CD4-positive, alpha-beta memory T cell (primary cell): ENCODE data around the gene MAGI2. TPM values are rescaled to one million over a fixed set of nuclear protein-coding genes. Genes with fewer than 3 reads are reported as not detected.

ENCODE experiments used
- CTCF ChIA-PET: fragments of 350-600 bp; sonication (Branson Sonifier 250); formaldehyde crosslinking; loops from one replicate; lab custom pipeline; 2021; ENCODE audit warnings: inconsistent platforms; ENCODE audit not compliant: partially characterized antibody; lab: Charles Lee
- POLR2A ChIA-PET: fragments of 350-600 bp; sonication (Branson Sonifier 250); formaldehyde crosslinking; loops from one replicate; lab custom pipeline; 2021; ENCODE audit not compliant: partially characterized antibody; lab: Charles Lee
- DNase-seq, 5 donors: peaks; one replicate each; pipeline versions ENCODE4 v3.0.0 to v3.0.0-alpha.2; 2020 to 2022; ENCODE audit warnings: mixed read lengths in 1 of 5
- H3K27ac ChIP-seq: one replicate; pipeline ENCODE4 v1.7.0; 2013; ENCODE audit warnings: low read depth, low read length
- H3K27me3 ChIP-seq: 2 replicates; pipeline ENCODE4 v1.7.0; 2013; ENCODE audit warnings: mild to moderate bottlenecking, low read length, moderate library complexity; ENCODE audit not compliant: insufficient read depth
- H3K36me3 ChIP-seq: 2 replicates; pipeline ENCODE4 v1.7.0; 2013; ENCODE audit warnings: mild to moderate bottlenecking, low read length, moderate library complexity; ENCODE audit not compliant: insufficient read depth
- H3K4me1 ChIP-seq: 2 replicates; pipeline ENCODE4 v1.7.0; 2013; ENCODE audit warnings: mild to moderate bottlenecking, low read length, moderate library complexity; ENCODE audit not compliant: insufficient read depth
- H3K4me3 ChIP-seq, 2 donors: one replicate each; pipeline ENCODE4 v1.7.0; 2013; ENCODE audit warnings: low read length in 2 of 2, mild to moderate bottlenecking in 1 of 2
- H3K9me3 ChIP-seq, 2 donors: one replicate each; pipeline ENCODE4 v1.7.0; 2013; ENCODE audit warnings: low read length in 2 of 2, control low read depth in 1 of 2; ENCODE audit not compliant: control insufficient read depth in 1 of 2
- H3K27ac Mint-ChIP-seq, 7 donors: one replicate each; pipeline ENCODE4 v1.8.0; 2020 to 2021; ENCODE audit warnings: mixed read lengths in 7 of 7, mild to moderate bottlenecking in 6 of 7, inconsistent platforms in 3 of 7, moderate library complexity in 3 of 7
- H3K27me3 Mint-ChIP-seq, 2 donors: one replicate each; pipeline ENCODE4 v1.8.0; 2020 to 2021; ENCODE audit warnings: mixed read lengths in 2 of 2
- H3K36me3 Mint-ChIP-seq, 2 donors: one replicate each; pipeline ENCODE4 v1.8.0; 2020 to 2021; ENCODE audit warnings: mixed read lengths in 2 of 2, inconsistent platforms in 1 of 2, mild to moderate bottlenecking in 1 of 2
- H3K4me1 Mint-ChIP-seq, 4 donors: one replicate each; pipeline ENCODE4 v1.8.0; 2020 to 2021; ENCODE audit warnings: mixed read lengths in 4 of 4, mild to moderate bottlenecking in 1 of 4
- H3K4me3 Mint-ChIP-seq, 8 donors: one replicate each; pipeline ENCODE4 v1.8.0; 2020 to 2021; ENCODE audit warnings: mixed read lengths in 8 of 8, mild to moderate bottlenecking in 7 of 8, moderate library complexity in 6 of 8, inconsistent platforms in 3 of 8
- H3K9me3 Mint-ChIP-seq, 8 donors: one replicate each; pipeline ENCODE4 v1.8.0; 2020 to 2021; ENCODE audit warnings: mixed read lengths in 8 of 8, mild to moderate bottlenecking in 5 of 8, inconsistent platforms in 3 of 8, moderate library complexity in 1 of 8
- intact Hi-C: fragments of 100-400 bp; cut with micrococcal nuclease; formaldehyde crosslinking; loops from one replicate; pipeline ENCODE4 v1.15.1; 2023
- polyA plus RNA-seq, 2 donors: library from polyadenylated mRNA; unstranded; fragments of 300-500 nt; fragmentation: Illumina TruSeq; gene quantifications; one replicate each; pipeline ENCODE4 v1.2.3, GENCODE V29; 2021
- total RNA-seq, 2 experiments: library from RNA; stranded (reverse); gene quantifications; one replicate each; pipeline ENCODE4 v1.2.3, GENCODE V29; 2021

MAGI2 gene
- total and polyA plus RNA-seq, 4 experiments from 2014 or later = 0.23 to 0.25 TPM; not detected in 2

- CTCF ChIA-PET = no interaction called here
- no peak overlapping the region for H3K4me3 ChIP-seq
- Mint-ChIP-seq H3K9me3 (peaks cover 0 to 6% (median 0%) of the 10 kb centered on the region in 8 donors), H3K4me1 (no peaks in the 10 kb centered on the region), H3K36me3 (no peaks in the 10 kb centered on the region), H3K27me3 (peaks cover 0 to 2% of the 10 kb centered on the region in 2 donors), H3K4me3 (no peak overlapping the region), H3K27ac (no peak overlapping the region)
- H3K36me3 ChIP-seq = no peaks in the 10 kb centered on the region
- no peaks in the 10 kb centered on the region for H3K4me1 ChIP-seq
- no peak for DNase-seq
- H3K27ac ChIP-seq = no peak overlapping the region
- POLR2A ChIA-PET = no interaction called here
- no peaks in the 10 kb centered on the region for H3K27me3 ChIP-seq
- intact Hi-C loops = no loop called here
- no peaks in the 10 kb centered on the region for H3K9me3 ChIP-seq
Observed at GRCh38 chr7:78407031-78407430, 1046.4 kb downstream of the MAGI2 start.

- H3K9me3 ChIP-seq = no peaks in the 10 kb centered on the region
- H3K4me3 ChIP-seq = no peak overlapping the region
- no peak for DNase-seq
- intact Hi-C loops = no loop called here
- Mint-ChIP-seq H3K4me1 (no peaks in the 10 kb centered on the region), H3K36me3 (no peaks in the 10 kb centered on the region), H3K27me3 (peaks cover 0 to 2% of the 10 kb centered on the region in 2 donors), H3K4me3 (no peak overlapping the region), H3K9me3 (peaks cover 0 to 6% (median 0%) of the 10 kb centered on the region in 8 donors), H3K27ac (no peak overlapping the region)
- no peak overlapping the region for H3K27ac ChIP-seq
- ChIA-PET CTCF (interaction anchor here (1.7 kb wide), 1 partner anchor 10 kb away, joined by 6 read pairs; no protein-coding TSS in a partner anchor), POLR2A (no interaction called here)
- no peaks in the 10 kb centered on the region for H3K36me3 ChIP-seq
- no peaks in the 10 kb centered on the region for H3K4me1 ChIP-seq
- H3K27me3 ChIP-seq = no peaks in the 10 kb centered on the region
Observed at GRCh38 chr7:78406531-78406930, 1046.9 kb downstream of the MAGI2 start.

GRCh38 chr7:78402096-78402495 lies 1051.4 kb downstream of the MAGI2 start:
- H3K27me3 Mint-ChIP-seq = no peaks in the 10 kb centered on the region
- ChIA-PET CTCF (no interaction called here), POLR2A (no interaction called here)
- no peaks in the 10 kb centered on the region for H3K9me3 ChIP-seq
- H3K4me1 ChIP-seq = no peaks in the 10 kb centered on the region
- intact Hi-C loops = no loop called here
- no peak overlapping the region for H3K27ac Mint-ChIP-seq
- H3K4me1 Mint-ChIP-seq = peaks cover 0 to 2% (median 0%) of the 10 kb centered on the region in 4 donors
- no peak overlapping the region for H3K4me3 ChIP-seq
- no peak for DNase-seq
- no peaks in the 10 kb centered on the region for H3K36me3 Mint-ChIP-seq
- H3K27ac ChIP-seq = no peak overlapping the region
- no peaks in the 10 kb centered on the region for H3K27me3 ChIP-seq
- H3K9me3 Mint-ChIP-seq = peaks cover 0 to 6% (median 1%) of the 10 kb centered on the region in 8 donors
- H3K4me3 Mint-ChIP-seq = no peak overlapping the region
- no peaks in the 10 kb centered on the region for H3K36me3 ChIP-seq

- Mint-ChIP-seq H3K27me3 (no peaks in the 10 kb centered on the region), H3K27ac (no peak overlapping the region), H3K36me3 (no peaks in the 10 kb centered on the region), H3K4me3 (no peak overlapping the region), H3K9me3 (peaks cover 0 to 6% (median under 1%) of the 10 kb centered on the region in 8 donors), H3K4me1 (peaks cover 0 to 2% (median 0%) of the 10 kb centered on the region in 4 donors)
- no peak overlapping the region for H3K4me3 ChIP-seq
- no peak for DNase-seq
- no peaks in the 10 kb centered on the region for H3K9me3 ChIP-seq
- ChIA-PET POLR2A (no interaction called here), CTCF (no interaction called here)
- H3K27ac ChIP-seq = no peak overlapping the region
- no peaks in the 10 kb centered on the region for H3K36me3 ChIP-seq
- intact Hi-C loops = no loop called here
- no peaks in the 10 kb centered on the region for H3K27me3 ChIP-seq
- H3K4me1 ChIP-seq = no peaks in the 10 kb centered on the region
Observed at GRCh38 chr7:78400038-78400437, 1053.4 kb downstream of the MAGI2 start.

GRCh38 chr7:78399033-78399769 lies 1054.3 kb downstream of the MAGI2 start:
- no peak overlapping the region for H3K4me3 ChIP-seq
- Mint-ChIP-seq H3K4me1 (peaks cover 0 to 2% (median 0%) of the 10 kb centered on the region in 4 donors), H3K4me3 (no peak overlapping the region), H3K27me3 (no peaks in the 10 kb centered on the region), H3K36me3 (no peaks in the 10 kb centered on the region), H3K9me3 (peaks cover 0 to 5% (median under 1%) of the 10 kb centered on the region in 8 donors), H3K27ac (no peak overlapping the region)
- no peaks in the 10 kb centered on the region for H3K4me1 ChIP-seq
- ChIA-PET POLR2A (no interaction called here), CTCF (no interaction called here)
- H3K9me3 ChIP-seq = no peaks in the 10 kb centered on the region
- no peak for DNase-seq
- intact Hi-C loops = no loop called here
- H3K36me3 ChIP-seq = no peaks in the 10 kb centered on the region
- no peak overlapping the region for H3K27ac ChIP-seq
- H3K27me3 ChIP-seq = no peaks in the 10 kb centered on the region

GRCh38 chr7:78398576-78398975 lies 1054.9 kb downstream of the MAGI2 start:
- Mint-ChIP-seq H3K27me3 (no peaks in the 10 kb centered on the region), H3K4me1 (peaks cover 0 to 2% (median 0%) of the 10 kb centered on the region in 4 donors), H3K27ac (no peak overlapping the region), H3K9me3 (peaks cover 0 to 3% (median 0%) of the 10 kb centered on the region in 8 donors), H3K4me3 (no peak overlapping the region), H3K36me3 (no peaks in the 10 kb centered on the region)
- H3K4me3 ChIP-seq = no peak overlapping the region
- no peak for DNase-seq
- H3K9me3 ChIP-seq = no peaks in the 10 kb centered on the region
- CTCF ChIA-PET = no interaction called here
- H3K27me3 ChIP-seq = no peaks in the 10 kb centered on the region
- POLR2A ChIA-PET = no interaction called here
- intact Hi-C loops = no loop called here
- H3K4me1 ChIP-seq = no peaks in the 10 kb centered on the region
- no peaks in the 10 kb centered on the region for H3K36me3 ChIP-seq
- H3K27ac ChIP-seq = no peak overlapping the region

- Mint-ChIP-seq H3K4me1 (peaks cover 0 to 2% (median 0%) of the 10 kb centered on the region in 4 donors), H3K27ac (no peak overlapping the region), H3K9me3 (peaks cover 0 to 3% (median 0%) of the 10 kb centered on the region in 8 donors), H3K4me3 (no peak overlapping the region), H3K27me3 (no peaks in the 10 kb centered on the region), H3K36me3 (no peaks in the 10 kb centered on the region)
- DNase-seq = no peak
- Histone ChIP-seq H3K4me1 (no peaks in the 10 kb centered on the region), H3K27ac (no peak overlapping the region), H3K27me3 (no peaks in the 10 kb centered on the region), H3K36me3 (no peaks in the 10 kb centered on the region), H3K4me3 (no peak overlapping the region), H3K9me3 (no peaks in the 10 kb centered on the region)
- ChIA-PET POLR2A (no interaction called here), CTCF (no interaction called here)
- intact Hi-C loops = no loop called here
Observed at GRCh38 chr7:78398081-78398480, 1055.4 kb downstream of the MAGI2 start.
